NCI-H187 (cell line): ENCODE measurements around the gene GRAPL.
"Not testable (repeated sequence)": the region's sequence is repeated elsewhere in the genome, so short reads cannot be mapped to it uniquely, and the experiment has no call there.

Experiments
- DNase-seq, 2 experiments: peaks; one replicate each; lab custom pipeline; 2025; lab: John Stamatoyannopoulos, UW

The GRAPL gene

DNA sequence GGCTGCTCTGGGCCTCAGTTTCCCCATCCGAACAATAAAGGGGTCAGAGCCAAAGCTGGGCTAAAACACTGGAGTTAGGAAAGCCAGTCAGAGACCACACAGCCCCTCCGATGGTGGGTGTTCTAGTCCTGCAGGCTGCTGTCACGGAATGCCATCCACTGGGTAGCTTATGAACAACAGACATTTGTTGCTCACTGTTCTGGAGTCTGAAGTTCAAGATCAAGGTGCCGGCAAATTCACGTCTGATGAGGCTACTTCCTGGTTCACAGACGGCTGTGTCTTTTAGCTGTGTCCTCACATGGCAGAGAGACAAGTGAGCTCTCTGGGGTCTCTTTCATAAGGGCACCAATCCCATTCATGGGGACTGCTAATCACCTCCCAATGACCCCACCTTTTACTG lies 9.2 kb downstream of the GRAPL start:
- DNase-seq: not testable (repeated sequence)

DNA sequence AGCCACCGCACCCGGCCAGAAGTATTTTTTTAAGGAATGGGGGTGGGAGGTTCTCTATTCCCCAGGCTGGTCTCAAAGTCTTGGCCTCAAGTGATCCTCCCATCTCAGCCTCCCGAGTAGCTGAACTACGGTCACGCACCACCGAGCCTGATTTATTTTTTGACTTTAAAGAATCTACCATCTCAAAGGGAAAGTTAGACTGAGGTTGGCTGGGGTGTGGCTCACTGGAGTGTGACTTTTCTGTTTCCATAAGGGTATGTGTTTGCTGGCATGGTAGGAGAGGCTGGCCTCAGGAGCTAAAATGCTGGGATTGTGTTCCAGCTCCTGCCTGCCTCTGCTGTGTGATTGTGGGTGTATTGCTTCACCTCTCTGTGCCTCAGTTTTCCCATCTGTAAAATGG lies 10.6 kb downstream of the GRAPL start:
- DNase-seq: not testable (repeated sequence)

DNA sequence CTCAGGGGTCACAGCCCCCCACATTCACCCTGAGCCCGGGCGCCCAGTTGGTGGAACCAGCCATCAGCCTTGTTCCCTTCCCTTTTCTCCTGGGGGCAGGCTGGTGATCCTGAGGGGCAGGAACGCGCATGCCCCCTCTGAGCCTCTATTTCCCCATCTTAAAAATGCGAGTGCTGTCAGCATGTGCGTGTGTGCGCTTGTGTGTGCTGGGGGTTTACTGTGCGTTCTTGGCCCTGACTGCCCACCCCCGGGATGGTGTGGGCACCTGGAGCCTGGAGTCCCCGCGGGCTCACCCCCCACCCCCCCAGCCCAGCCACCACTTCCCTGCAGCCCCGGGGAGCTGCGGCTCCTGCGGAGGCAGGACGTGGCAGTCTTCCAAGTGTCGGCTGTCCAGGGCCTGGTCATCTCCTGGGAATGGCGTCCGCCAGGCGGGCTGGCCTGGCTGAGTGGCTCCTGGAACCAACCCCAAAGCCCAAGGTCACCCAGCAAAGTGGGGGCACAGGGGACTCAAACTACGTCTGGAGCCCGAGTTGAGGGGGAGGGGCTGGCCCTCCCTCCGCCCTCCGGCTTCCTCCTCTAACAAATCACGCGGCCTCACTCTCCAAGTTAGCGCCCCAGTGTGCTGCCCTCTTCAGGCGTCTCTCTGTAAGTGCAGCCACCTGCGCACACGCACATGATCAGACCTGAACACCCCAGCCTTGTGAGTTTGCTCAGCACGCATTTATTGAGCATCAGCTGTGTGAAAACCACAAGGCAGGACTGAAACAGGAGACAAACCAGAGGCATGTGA lies 14.2 kb downstream of the GRAPL start:
- not testable (repeated sequence) for DNase-seq

DNA sequence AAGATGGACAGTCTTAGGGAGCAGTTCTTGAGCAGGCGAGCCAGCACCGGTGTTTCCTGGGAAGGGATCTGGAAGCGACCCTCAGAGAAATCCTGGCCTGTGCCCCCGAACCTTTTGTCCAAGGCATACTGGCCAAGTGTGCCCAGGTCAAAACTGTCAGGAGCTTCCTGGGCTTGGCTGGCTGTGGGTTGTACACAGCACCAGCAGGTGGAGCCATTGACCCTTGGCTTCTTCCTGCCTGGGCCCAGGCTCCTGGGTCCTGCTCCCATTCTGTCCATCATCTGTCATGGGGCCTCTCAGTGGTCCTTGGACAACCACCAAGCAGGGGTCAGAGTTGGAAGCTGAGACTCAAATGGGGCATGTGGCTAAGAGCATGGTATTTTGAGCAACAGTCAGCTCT lies 15.0 kb downstream of the GRAPL start:
- not testable (repeated sequence) for DNase-seq

DNA sequence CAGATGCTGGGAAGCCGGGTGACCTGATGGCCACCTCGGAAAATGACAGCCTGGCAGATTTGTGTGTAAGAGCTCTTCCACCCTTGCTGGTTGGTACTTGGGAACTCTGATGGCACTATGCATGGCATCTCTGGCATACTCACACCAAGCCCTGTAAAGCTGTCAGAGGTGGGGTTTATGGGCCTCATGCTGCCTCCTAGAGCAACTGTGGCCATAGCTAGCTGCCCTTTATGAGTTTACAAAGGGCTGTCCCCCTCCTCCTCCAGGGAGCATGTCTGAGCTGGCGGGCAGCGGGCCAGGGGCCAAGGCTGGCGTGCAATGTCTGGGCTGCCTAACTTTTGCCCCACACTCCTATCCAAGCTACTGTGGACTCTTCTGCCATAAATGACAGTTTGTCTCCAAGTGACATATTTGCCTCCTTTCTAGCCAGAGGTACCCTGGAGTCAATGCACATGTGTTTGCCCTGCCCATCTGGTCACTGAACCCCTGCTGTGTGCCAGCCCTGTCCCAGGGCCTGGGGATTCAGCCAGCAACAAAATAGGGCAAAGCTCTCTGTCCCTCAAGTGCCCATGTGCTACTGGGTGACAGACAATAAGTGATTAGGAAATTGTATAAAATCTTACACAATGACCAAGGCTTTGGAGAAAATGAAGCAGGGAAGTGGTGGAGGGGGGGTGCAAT lies 15.8 kb downstream of the GRAPL start:
- DNase-seq: not testable (repeated sequence)

DNA sequence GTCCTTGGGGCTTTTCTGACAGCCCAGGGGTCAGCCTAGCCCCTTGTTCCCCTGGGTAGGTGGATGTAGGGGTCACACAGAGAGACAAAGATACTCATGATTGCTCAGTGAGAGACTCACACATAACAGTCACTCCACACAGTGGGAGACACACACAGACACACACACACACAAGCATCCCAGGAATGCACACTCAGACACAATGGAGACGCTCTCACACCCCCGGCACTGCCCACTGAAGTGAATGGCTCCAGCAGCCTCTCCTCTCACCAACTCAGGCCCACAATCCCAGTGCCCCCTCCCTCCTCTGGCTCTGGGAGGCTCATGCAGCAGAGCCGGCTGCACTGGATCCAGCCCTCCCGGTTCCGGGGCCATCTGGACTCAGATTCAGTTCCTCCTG lies 17.0 kb downstream of the GRAPL start:
- not testable (repeated sequence) for DNase-seq

DNA sequence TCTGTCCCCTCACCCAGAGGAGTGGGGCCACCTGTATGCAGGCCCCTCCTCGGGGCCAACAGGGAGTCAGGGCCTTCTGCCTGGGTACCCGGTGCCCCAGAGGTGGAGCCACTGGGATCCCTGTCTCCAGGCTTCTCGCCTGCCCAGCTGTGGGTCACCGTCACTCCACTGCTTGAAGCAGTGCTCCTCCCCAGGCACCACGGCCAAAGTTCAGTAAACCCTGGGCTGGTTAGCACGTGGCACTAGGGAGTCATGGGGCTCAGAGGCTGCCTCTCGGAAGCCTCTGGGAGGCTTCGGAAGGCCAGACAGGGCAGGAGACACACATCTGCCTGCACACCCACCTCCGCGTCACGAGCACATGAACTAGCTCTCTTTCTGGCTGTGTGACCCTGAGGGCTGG lies 18.1 kb downstream of the GRAPL start:
- not testable (repeated sequence) for DNase-seq

DNA sequence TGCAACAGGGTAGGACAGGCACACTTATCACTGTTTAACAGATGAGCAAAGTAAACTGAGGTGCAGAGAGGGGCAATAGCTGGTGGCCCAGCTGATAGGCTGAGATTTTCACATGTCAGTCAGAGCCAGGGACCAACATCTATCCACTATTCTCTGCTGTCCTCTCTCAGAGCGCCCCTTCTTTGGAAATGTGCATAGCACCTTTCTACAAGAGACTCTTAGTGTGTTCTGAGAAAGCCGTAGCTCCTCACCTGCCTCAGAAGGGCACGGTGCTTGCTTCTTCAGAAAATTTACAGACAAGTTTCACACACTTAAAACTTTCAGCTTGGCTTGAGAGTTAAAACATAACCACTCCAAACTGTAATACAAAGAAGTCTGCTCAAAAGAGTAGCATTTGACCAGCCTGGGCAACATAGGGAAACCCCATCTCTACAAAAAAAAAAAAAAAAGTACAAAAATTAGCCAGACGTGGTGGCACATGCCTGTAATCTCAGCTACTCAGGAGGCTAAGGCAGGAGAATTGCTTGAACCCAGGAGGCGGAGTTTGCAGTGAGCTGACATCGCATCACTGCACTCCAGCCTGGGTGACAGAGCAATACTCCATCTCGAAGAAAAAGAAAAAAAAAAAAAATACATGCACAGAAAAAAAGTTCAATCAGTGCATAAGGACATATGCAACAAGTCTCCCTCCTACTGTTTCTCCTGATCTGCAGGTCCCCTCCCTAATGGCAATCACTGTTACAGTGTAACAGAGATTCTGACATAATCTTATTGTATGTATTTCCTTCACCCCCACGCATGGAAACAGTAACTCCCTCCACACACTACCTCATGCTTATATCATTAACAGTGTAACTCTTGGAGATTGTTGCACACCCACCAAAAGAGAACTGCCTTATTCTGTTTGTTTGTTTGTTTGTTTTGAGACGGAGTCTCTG lies 23.6 kb downstream of the GRAPL start:
- not testable (repeated sequence) for DNase-seq

DNA sequence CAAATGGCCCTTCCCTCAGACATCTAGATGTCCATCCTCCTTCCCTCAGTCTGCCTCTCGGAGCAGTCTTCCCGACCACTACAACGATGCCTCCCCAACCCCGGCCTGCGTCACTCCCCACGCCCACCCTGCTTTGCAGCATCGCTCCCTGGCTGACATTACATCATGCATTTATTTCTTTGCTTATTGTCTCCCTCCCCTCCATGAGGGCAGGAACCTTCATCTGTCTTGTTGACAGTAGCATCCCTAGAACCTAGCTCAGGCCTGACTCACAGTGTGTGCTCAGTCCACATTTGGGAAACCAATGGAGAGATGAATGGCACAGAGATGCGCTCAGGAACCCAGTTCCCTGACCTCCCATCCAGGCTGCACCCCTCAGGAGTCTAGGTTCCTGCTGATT lies 30.2 kb downstream of the GRAPL start:
- not testable (repeated sequence) for DNase-seq

DNA sequence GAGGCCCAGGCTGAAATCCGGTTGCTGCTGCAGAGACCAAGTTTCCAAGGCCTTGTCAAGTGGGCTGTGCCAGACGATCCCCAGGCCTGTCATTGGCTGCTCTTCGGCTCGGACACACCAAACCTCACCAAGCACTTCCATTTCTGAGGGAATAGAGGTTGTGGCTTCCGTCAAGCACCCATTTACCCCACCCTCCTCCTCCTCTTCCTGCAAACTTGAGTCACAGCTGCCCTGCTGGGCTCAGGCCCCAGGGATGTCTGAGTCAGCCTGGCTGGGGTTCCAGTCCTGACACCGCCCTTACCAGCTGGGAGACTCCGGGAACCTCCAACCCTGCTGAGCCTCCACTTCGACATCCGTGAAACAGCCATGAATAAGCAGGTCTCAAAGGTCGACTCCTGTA lies 31.1 kb downstream of the GRAPL start:
- DNase-seq: not testable (repeated sequence)

DNA sequence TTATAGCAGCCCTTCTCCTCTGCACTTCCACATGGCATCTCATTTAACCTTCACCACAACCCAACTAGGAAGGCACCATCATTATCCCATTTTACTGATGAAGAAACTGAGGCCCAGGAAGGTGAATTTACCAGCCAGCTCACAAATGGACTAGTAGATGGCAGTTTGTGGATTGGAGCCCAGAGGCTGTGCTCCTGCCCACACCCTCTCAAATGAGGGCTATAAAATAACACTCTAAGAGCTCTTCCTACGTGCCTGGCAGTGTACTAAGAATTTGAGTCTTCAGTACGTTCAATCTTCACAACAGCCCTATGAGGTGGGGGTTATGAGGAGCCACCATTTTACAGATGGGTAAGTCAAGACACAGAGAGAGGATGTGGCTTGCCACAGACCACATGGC lies 31.5 kb downstream of the GRAPL start:
- DNase-seq: not testable (repeated sequence)

DNA sequence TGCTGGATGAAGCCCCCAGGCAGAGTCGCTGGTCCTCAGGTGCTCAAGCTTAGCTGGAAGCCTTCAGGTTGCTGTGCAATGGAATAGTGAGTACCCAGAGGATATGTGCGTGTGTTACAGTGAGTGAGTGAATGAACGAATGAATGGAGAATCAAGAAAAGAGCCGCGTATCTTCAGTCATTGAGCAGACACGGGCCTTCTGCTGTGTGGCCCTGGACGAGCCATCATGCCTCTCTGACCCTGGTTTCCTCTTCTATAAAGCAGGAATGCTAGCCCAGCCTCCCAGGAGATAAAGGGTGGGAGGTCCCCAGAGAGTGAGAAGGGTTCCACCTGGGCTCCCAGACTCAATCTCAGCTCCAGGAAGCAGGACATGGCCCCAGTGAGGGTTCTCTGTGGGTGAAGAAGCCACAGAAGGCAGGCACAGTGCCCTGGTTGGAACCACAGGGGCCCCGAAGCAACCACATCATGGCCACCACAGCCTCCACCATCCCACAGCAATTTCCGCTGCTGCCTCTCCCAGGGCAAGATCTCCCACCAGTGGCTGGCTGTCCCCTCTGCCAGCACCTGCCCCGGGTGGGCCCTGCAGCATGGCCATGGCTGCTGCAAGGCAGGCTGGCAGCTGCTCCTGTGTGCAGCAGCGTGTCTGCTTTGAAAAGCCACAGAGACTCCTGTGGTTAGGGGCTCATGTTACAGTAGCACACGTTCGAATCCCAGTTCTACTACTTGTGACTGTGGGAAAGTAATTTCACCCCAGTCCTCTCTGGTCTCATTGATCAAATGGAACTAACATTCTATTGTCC lies 34.1 kb downstream of the GRAPL start:
- DNase-seq: not testable (repeated sequence)

DNA sequence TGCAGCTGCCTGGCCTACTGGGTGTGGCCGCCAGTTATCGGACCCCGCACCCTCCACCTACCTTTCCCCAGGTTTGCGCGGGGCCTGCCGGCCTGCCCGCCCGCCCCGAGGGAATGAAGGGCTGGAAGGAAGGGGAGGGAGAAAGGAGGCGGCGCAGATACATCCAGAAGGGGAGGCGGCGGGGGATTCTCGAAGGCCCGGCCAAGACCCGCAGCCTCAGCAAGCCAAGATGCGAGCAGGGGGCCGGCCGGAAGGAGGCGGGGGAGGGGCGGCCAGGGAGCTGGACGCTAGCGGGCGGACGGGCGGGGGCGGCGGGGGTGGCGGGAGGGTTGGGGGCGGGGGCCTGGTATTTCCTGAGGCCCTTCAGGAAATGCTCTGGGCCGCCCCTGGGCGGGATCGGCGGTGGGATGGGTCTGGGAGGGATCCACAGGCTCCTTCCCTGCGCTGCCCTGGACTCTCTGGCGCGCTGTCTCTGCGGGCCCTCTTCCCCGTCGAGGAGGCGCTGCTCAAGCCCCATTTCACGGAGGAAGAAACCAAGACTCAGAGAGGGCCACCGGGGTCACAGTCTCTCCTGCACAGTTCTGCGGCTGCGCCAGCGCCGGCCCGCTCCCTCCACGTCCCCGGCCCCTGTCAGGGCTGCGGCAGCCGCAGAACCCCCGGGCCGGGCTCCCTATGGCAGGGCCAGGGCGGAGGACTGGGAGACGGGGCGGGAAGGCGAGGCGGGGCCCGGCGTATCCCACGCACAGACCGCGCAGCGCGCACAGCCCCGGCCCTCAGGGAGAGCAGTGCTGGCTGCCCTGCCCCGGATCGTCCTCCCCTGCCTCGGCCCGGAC lies 35.2 kb downstream of the GRAPL start:
- not testable (repeated sequence) for DNase-seq

DNA sequence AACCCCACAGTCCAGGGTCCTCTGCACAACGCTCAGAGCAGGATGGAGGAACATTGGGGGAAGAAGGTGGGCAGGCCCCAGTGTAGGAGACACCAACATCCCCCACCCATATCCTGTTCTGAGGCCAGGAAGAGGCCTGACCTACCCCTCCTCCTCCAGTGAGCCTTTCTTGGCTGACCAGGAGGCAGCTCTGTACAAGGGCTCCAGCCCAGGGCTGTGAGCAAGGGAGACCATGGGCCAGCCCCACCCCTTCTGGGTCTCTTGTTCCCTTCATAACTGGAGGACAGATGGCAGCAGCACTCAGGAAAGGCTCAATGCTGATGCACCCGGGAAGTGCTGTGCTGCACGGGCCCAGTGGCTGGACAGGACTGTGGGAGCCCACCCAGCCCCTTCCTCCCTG lies 47.0 kb downstream of the GRAPL start:
- DNase-seq: not testable (repeated sequence)

DNA sequence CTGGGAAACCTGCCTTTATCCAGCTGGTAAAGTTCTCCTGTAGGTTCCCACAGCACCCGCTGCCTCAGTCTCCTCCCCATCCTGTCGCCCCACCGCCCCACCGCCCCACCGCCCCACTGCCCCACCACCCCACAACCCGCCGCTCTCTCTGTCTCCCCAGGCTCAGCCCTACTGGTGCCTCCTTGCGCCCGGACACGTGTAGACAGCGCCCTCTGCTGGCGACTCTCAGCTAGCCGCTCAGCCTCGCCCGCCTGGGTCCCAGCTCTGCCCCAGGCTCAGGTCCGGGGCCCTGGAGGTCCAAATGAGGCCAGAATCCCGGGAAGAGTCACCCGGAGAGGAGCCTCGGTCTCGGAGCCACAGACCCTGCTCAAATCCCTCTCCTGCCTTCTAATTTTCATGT lies 48.0 kb downstream of the GRAPL start:
- not testable (repeated sequence) for DNase-seq

DNA sequence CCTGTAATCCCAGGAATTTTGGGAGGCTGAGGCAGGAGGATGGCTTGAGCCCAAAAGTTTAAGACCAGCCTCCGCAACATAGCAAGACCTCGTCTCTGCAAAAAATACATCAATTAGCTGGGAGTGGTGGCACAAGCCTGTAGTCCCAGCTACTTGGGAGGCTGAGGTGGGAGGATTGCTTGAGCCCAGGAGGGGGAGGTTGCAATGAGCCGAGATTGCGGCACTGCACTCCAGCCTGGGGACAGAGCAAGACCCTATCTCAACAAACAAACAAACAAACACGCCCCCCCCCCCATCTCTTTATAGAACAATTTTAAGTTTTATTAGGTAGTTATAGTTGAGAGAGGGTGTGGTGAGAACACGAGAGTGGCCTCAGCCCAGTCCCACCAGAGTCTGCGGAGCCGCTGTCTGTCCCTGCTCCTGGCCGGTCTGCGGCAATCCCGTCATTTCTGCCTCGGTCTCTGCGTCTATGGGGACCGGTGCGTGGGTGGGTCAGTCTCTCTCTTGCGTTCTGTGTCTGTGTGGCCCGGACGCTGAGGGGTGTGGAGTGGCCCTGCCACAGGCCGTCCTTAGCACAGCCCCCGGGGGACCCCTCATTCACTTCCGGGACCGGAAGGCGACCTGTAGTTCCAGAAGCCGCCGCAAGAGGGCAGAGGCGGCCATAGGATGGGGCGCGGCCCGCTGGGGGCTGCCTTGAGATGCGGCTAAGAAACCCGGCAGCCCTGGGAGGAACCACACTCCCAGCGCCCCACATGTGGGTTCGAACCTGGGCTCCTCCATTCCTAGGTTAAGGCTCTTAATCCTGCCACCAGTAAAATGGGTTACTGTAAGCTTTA lies 53.9 kb downstream of the GRAPL start:
- DNase-seq: not testable (repeated sequence)

DNA sequence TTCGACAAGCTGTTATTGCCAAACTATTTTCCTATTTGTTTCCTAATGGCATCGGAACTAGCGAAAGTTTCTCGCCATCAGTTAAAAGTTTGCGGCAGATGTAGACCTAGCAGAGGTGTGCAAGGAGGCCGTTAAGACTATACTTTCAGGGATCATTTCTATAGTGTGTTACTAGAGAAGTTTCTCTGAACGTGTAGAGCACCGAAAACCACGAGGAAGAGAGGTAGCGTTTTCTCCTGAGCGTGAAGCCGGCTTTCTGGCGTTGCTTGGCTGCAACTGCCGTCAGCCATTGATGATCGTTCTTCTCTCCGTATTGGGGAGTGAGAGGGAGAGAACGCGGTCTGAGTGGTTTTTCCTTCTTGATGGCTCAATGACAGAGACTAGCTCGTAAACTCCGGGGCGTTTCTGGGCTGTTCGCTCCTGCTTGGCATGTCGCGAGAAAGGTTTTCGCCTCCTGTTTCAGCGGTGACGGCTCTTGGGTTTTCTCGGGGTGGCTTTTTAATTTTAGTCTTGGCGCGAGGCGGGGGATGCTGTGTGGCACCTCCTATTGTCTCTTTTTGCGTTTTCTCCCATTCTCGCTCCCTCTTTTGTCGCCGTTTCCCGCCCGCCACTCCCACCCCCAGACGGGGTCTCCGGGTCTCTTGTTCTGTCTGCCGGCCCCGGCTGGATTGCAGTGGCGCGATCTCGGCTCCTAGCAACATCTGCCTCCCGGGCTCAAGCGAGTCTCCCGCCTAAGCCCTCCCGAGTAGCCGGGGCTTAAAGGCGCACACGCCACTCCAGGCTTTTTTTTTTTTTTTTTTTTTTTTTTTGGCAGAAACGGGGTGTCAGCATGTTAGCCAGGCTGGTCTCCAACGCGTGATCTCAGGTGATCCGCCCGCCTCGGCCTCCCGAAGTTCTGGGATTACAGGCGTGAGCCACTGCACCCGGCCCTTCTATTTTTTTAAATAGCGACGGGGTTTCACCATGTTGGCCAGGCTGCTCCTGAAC lies 60.8 kb downstream of the GRAPL start:
- DNase-seq: not testable (repeated sequence)
